GM21526 (cell line): ENCODE results near the gene HK1.
"Not testable (repeated sequence)": the region's sequence is repeated elsewhere in the genome, so short reads cannot be mapped to it uniquely, and the experiment has no call there.

Experiments
- ATAC-seq: cut with Tn5 transposase; IDR thresholded peaks from one replicate; pipeline ENCODE4 v1.9.1; 2021; ENCODE audit warnings: moderate library complexity; ENCODE audit not compliant: unreplicated experiment, low FRiP score

The HK1 gene

GRCh38 chr10:69325637-69326523 lies 47.6 kb downstream of the HK1 start:
- not testable (repeated sequence) for ATAC-seq

GRCh38 chr10:69326692-69327091 lies 48.4 kb downstream of the HK1 start:
- ATAC-seq: no peak

GRCh38 chr10:69327463-69328379 lies 49.4 kb downstream of the HK1 start:
- ATAC-seq: peak; percentile 82

DNA sequence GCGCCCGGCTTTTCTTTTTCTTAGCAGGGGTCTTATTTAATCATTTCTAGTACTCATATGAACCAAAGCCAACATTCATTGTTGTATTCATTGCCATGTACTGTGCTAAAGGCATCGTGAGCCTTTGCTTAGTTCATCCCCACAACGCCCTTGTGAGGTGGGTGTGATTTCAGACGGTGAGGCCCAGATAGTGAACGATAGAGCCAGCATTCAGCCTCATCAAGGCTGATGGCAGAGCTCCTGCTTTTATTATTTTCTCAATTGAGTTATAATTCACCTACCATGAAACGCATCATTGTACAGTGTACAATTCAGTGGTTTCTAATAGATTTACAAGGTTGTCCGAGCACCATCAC lies 50.1 kb downstream of the HK1 start:
- peak; percentile 10 for ATAC-seq

DNA sequence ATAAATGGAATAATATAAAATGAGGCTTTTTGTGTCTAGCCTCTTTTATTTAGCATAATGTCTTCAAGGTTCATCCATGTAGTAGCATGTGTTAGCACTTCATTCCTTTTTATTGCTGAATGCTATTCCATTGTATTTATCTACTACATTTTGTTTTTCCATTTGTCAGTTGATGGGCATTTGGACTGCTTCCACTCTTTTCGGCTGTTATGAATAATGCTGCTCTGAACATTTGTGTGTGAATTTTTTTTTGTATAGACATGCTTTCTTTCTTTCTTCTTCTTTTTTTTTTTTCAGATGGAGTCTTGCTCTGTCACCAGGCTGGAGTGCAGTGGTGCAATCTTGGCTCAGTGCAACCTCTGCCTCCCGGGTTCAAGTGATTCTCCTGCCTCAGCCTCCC lies 50.6 kb downstream of the HK1 start:
- not testable (repeated sequence) for ATAC-seq

DNA sequence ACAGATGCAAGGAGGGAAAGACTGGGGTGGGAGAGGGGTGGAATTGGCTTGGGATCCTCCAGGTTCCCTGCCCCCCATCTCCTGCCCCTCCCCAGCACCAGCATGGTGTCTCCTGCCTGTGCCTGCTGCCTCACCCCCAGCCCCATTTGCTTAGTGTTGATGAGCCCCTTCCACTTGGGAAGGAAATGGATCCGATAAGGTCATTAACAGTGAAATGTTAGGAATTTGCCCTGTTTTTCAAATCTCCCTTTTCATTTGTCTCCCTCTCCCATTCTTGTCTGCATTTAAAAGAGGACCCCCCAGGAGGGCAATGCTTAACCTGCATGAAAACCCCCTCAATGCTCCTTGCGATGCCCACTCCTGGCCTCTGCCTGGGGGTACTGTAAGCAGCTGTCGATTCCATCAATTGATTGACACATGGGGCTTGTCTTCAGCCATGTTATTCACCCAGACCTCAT lies 51.5 kb downstream of the HK1 start:
- ATAC-seq: no peak

DNA sequence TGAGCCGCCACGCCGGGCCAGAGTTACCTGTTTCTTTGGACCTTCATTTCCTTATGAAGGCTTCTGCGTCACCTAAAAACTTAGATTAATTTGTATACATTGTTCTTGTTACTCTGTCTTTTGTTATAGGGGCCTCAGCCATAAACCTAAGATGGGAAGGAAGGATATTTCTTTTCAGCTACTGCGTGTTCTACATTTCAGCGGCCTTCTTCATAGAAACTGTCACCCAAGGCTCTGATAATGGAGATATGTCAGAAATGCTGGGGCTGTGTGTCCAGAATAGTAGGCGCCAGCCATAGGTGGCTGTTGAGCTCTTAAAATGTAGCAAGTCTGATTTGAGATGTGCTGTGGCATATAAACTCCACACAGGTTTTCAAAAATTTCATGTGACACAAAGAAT lies 52.9 kb downstream of the HK1 start:
- ATAC-seq: no peak

- ATAC-seq: no peak
Measured at GRCh38 chr10:69332278-69333010, 54.1 kb downstream of the HK1 start.

DNA sequence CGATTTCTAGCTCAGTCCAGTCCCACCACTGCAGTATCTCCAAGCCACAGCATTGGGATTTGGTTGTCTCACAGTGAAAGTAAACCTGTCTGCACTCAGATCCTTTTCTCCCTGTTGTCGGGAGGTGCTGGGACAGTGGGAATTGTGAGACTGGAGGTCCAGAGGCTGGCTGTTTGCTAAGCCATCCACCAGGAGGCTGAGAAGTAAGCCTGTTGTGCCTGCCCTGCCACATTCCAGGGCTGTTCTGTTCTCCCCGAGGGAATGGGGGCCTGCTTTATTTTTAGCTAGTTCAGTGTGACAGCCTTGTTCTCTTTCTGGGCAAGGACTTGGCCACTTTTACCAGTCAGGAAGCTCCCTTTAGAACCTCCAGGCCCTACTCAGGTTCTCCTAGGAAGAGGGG lies 54.9 kb downstream of the HK1 start:
- no peak for ATAC-seq

GRCh38 chr10:69333865-69334301 lies 55.6 kb downstream of the HK1 start:
- ATAC-seq: not testable (repeated sequence)

- no peak for ATAC-seq
Measured at GRCh38 chr10:69334302-69335062, 56.2 kb downstream of the HK1 start.

GRCh38 chr10:69335063-69335587 lies 56.8 kb downstream of the HK1 start:
- ATAC-seq: no peak

- no peak for ATAC-seq
Measured at GRCh38 chr10:69335613-69336012, 57.3 kb downstream of the HK1 start.

DNA sequence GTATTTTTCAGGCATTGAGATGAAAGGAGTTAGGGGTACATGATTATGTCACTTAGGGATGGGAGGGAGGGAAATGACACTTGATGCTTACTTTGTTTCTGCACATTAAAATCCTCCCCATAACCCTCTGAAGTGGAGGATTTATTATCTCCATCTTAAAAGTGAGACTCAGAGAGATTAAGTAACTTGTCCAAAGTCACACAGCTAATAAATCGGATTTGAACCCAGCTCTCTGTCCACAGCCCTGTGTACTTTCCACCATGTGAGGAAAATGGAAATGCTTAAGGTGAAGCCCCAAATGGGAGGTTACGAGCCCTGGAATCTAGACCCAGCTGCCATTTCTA lies 58.6 kb downstream of the HK1 start:
- no peak for ATAC-seq

GRCh38 chr10:69337296-69338132 lies 59.2 kb downstream of the HK1 start:
- no peak for ATAC-seq

GRCh38 chr10:69338133-69338456 lies 59.8 kb downstream of the HK1 start:
- no peak for ATAC-seq

- ATAC-seq: no peak
Measured at GRCh38 chr10:69338547-69339450, 60.5 kb downstream of the HK1 start.

GRCh38 chr10:69340695-69341094 lies 62.4 kb downstream of the HK1 start:
- ATAC-seq: no peak
